ENCODE results near the gene GAGE10.

DNA sequence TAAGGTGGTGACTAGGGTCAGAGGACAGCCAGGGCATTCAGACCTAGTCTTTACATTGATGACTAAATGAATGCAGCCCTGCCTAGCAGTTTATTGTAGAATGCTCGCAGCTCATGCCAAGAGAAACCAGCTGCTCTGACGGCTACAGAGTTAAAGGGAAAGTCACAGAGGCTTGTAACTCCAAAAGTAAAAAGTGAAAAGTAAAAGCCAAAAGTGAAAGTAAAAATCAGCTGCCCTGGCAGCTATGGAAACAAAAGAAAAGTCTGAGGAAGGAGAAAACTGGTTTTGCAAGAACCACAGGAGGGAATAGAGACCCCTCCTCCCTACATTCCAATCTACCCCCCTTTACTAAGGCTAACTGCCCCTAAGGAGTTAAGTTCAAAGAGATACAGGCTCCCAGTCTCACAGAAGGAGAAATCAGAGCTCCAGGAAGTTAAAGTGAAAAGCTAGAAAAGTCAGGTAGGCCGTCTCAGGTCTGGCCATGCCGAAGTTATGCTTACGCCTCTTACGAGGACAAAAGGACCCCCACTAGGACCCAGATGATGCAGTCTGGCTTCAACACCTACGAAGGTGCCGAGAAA lies 6.0 kb downstream of the GAGE10 start:
- TF ChIP-seq, protein P1, sequence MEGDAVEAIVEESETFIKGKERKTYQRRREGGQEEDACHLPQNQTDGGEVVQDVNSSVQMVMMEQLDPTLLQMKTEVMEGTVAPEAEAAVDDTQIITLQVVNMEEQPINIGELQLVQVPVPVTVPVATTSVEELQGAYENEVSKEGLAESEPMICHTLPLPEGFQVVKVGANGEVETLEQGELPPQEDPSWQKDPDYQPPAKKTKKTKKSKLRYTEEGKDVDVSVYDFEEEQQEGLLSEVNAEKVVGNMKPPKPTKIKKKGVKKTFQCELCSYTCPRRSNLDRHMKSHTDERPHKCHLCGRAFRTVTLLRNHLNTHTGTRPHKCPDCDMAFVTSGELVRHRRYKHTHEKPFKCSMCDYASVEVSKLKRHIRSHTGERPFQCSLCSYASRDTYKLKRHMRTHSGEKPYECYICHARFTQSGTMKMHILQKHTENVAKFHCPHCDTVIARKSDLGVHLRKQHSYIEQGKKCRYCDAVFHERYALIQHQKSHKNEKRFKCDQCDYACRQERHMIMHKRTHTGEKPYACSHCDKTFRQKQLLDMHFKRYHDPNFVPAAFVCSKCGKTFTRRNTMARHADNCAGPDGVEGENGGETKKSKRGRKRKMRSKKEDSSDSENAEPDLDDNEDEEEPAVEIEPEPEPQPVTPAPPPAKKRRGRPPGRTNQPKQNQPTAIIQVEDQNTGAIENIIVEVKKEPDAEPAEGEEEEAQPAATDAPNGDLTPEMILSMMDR (IDR thresholded peaks at IDR 0.05), result no peak
- TF ChIP-seq POLR2A (IDR thresholded peaks at IDR 0.05), result no peak

Data from prostate gland (tissue), 2 donors.